A549 treated with CORT108297 at 1 μM for 4 hours (cell line): ENCODE results near the gene ALKBH3. TPM values are rescaled to one million over a fixed set of nuclear protein-coding genes. Genes with fewer than 3 reads are reported as not detected.

Source experiments
- total RNA-seq: library from RNA; stranded (reverse); fragments of 200-300 nt; extraction: Qiagen RNA extraction; gene quantifications from 5 replicates; pipeline ENCODE4 v1.2.3, GENCODE V29; 2022

The ALKBH3 gene
- total RNA-seq, result 23.3 to 27.3 TPM (median 24.3 TPM) in 5 replicates

GRCh38 chr11:43880640-43881159 is at the start of gene ALKBH3:
Gene ALKBH3 (plus strand): TSS chr11:43880831. CDS start chr11:43882653, 1,822 bp downstream.

Other genes starting within 250 kb of the ALKBH3 start
- gene HSD17B12, start 200.1 kb upstream of the ALKBH3 start, total RNA-seq, result 63.9 to 69.0 TPM (median 64.9 TPM) in 5 replicates
- gene C11orf96, start 61.8 kb downstream of the ALKBH3 start, total RNA-seq, result 1.5 to 3.8 TPM (median 2.5 TPM) in 5 replicates
- gene ACCSL, start 167.2 kb downstream of the ALKBH3 start, total RNA-seq, result not detected in 5 replicates
- gene ACCS, start 185.4 kb downstream of the ALKBH3 start, total RNA-seq, result 13.7 to 19.7 TPM (median 18.3 TPM) in 5 replicates
- 53.9 to 61.6 TPM (median 57.4 TPM) in 5 replicates for gene EXT2, start 214.8 kb downstream of the ALKBH3 start, total RNA-seq